Fibroblast of peridontal ligament (primary cell): Measurements from ENCODE around the gene CMAS.
"Not testable (repeated sequence)": the region's sequence is repeated elsewhere in the genome, so short reads cannot be mapped to it uniquely, and the experiment has no call there.

Experiments used
- DNase-seq: peaks from one replicate; pipeline ENCODE4 v3.0.0-alpha.2; 2010; ENCODE audit errors: extremely low read depth

CMAS gene

DNA sequence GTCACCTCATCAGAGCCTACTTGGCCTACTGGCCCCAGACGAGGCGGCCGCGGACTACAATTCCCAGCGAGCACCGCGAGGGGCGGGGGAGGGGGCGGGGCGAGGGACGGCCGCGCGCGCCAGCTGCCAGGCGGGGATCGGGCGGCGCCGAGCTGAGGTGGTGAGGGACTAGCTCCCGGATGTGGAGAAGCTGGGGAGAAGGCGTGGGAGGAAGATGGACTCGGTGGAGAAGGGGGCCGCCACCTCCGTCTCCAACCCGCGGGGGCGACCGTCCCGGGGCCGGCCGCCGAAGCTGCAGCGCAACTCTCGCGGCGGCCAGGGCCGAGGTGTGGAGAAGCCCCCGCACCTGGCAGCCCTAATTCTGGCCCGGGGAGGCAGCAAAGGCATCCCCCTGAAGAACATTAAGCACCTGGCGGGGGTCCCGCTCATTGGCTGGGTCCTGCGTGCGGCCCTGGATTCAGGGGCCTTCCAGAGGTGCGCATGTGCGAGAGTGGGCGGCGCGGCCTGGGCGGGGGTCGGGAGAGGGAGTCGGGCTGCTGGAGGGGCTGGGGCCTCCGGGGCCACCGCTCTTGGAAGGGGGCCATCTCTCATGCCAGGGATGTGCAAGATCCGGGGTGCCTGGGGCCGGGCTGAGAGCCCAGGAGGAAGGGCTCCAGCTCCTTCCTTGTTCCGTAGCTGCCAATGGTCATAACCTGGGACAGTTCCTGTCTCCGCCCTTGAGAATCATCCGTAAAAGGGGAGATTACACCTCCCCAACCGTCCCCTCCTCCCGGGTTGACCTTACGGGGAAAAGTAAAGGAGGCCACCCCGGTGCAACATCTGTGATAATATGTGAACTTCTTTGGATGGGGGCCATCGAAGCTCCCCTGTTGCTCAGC, at the start of gene CMAS:
Gene CMAS (plus strand): TSS at position 129 of the 878 bp plus-strand sequence. CDS start 86 bp downstream, at position 215.
- DNase-seq: peak; percentile 42

GRCh38 chr12:21998295-21998694, 47.7 kb upstream of the CMAS start:
- DNase-seq: no peak

- no peak for DNase-seq
These were observed 47.2 kb upstream of the CMAS start for GRCh38 chr12:21998782-21999181.

GRCh38 chr12:22002430-22002829, 43.6 kb upstream of the CMAS start:
- DNase-seq: no peak

DNA sequence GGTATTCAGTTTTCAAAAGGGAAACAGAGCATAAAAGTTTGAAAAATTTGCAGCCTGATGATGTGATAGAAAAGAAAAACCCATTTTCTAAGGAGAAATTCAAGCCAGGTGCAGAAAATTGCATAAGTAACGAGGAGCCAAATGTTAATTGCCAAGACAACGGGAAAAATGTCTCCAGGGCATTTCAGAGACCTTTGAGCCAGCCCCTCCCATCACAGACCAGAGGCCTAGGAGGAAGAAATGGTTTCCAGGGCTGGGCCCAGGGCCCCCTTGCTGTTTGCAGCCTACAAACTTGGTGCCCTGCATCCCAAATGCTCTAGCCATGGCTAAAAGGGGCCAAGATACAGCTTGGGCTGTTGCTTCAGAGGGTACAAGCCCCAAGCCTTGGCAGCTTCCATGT, 38.2 kb upstream of the CMAS start:
- not testable (repeated sequence) for DNase-seq

- no peak for DNase-seq
These were observed 37.8 kb upstream of the CMAS start for GRCh38 chr12:22008196-22008595.

DNA sequence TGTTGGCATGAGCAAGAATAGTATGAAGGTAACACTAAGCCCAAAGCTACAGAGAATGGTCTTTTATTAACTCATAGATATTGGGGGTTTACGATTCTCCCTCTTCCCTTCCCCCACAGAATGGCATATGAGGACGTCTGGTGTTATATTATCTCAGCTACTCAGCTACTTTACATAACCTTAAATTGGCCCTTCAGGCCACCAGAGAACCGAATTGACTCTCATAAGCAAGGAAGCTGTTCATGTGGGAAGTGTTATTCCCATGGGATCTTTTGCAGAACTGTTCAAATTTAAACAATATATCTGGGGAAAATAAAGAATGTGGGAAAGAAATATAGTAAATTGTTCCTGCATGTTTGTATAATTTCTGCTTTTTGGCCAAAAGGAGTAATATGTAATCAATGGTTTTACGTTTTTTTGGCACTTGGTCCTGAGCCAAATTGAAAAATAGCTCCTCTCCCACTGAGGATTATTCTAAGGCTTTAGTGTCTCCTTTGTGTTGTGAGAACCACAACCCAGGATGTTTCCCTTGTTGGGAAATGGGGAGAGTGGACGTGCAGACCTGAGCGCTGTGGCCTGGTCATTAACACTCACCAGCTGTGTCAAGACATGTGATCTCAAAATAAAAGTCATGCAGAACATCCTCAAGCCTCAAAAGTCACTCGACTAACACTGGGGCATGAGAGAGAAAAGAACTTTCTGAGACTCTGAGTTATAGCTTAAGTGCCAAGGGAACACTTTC, 31.8 kb upstream of the CMAS start:
- peak; percentile 43 for DNase-seq

- DNase-seq: peak; percentile 26
These were observed 31.3 kb upstream of the CMAS start for GRCh38 chr12:22014783-22015144.

DNA sequence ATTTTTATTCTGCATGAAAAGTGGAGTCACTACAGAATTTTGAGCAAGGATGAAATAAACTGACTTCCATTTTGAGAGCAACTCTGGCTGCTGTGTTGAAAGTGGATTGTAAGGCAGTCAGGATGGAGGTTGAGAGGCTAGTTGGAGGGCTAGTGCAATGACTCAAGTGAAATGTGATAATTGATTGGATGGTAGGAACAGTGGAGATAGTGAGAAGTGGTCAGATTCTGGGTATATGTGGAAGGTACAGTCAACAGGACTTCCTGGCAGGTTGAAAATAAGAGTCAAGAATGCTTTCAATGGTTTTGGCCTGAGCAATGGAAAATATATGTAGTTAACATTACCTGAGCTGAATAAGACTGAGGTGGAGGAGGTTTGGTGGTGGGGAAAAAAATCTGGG, 29.0 kb upstream of the CMAS start:
- DNase-seq: no peak

GRCh38 chr12:22018860-22019259, 27.2 kb upstream of the CMAS start:
- DNase-seq: peak; percentile 29

DNA sequence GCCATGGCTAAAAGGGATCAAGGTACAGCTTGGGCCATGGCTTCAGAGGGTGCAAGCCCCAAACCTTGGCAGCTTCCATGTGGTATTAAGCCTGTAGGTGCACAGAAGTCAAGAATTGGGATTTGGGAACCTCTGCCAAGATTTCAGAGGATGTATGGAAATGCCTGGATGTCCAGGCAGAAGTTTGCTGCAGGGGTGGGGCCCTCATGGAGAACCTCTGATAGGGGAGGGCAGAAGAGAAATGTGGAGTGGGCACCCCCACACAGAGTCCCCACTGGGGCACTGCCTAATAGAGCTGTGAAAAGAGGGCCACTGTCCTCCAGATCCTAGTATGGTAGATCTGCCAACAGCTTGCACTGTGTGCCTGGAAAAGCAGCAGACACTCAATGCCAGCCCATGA, 22.5 kb upstream of the CMAS start:
- not testable (repeated sequence) for DNase-seq

DNA sequence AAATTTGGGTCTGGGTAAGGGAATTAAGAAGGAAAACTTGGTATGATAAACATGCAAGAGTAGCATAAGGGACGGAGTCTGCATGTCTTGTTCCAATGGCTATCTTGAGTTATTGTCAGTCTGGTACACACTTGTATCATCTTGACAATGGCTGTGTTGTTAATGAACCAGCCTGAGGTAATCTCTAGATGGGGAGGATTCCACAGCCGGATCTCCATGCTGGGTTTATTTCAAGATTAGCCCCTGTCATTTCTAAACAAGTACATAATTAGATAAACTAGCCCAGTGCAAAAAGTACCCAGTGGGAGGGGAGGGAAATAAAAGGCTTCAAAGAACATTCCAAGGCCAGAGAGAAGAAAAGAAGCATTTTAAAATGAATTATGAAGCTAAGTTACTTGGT, 16.5 kb upstream of the CMAS start:
- no peak for DNase-seq

DNA sequence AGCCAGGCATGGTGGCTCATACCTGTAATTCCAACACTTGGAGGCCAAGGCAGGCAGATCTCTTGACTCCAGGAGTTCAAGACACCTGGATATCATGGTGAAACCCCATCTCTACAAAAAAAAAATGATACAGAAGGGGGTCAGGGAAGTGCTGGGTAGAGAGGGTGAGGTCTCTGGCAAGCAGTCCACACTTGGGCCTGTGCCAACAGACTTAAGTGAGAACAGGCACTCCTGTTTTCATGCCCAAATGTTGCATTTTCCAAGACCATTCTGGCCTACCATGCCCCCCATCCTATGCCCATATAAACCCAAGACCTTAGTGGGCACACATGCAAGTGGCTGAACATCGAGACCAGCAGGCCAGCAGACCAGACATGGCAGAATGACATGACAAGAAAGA, 16.0 kb upstream of the CMAS start:
- no peak for DNase-seq

DNA sequence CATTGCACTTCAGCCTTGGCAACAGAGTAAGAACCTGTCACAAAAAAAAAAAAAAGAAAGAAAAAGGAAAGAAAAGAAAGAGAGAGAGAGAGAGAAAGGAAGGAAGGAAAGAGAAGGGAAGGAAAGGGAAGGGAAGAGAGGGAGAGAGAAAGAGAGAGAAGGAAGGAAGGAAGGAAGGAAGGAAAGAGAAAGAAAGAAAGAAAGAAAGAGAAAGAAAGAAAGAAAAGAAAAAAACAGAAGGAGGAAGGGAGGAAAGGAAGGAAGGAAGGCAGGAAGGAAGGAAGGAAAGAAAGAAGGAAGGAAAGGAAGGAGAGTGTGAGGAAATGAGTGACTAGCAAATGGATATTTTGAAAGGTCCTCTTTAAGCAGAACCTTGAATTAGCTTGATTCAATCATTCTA, 13.3 kb upstream of the CMAS start:
- DNase-seq: no peak

DNA sequence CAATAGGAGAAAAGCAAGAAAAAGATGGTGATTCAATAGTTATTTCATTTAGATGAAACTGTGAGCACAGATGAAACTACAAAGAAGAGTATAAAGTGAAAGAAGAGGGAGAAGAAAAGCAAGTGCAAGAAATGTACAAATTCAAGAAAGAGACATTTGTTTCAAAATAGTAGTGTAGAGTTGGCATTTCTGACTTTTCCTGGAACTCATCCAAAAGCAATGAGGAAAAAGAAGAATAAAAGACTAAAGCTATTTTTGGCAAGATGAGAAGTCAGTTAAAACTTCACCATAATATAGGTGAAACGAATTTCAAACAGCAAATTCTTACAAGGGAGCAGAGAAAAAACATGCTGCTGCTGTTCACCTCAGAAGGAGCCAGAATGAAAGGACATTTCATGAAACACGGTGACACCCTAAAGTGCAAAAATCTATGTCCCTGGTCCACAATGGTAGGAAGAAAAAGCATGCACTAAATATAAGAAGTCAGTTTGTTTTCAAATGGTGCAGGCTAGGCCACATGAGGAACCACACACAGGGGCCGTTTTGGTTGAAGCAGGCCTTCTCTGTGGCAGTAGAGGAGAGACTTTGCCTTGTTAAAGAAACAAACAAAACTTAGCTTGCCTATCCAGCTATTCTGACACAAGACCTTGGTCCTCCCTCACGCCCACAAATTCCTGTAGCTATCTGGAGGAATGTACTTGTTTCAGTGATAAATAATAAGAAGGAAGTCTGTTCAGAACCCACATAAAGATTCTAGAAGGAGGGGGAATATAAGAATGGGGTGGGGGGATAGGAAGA, 11.1 kb upstream of the CMAS start:
- peak; percentile 47 for DNase-seq

DNA sequence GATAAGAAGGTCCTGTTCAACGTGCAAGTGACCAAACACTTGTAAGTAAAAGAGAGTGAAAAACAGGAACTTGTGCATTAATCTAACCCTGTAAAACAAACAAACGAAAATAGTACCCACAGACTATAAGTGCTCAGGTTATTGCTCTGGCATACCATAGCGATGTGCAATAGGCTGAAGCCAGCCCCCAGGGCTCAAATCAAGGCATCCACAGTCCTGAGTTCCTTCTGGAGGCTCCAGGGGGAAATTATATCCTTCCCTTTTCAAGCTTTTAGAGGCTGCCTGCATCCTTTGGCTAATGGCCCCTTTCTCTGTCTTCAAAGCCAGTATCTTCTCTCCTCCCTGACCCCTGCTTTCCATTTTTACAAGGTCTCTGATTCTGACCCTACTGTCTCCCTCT, 8.1 kb upstream of the CMAS start:
- DNase-seq: no peak

DNA sequence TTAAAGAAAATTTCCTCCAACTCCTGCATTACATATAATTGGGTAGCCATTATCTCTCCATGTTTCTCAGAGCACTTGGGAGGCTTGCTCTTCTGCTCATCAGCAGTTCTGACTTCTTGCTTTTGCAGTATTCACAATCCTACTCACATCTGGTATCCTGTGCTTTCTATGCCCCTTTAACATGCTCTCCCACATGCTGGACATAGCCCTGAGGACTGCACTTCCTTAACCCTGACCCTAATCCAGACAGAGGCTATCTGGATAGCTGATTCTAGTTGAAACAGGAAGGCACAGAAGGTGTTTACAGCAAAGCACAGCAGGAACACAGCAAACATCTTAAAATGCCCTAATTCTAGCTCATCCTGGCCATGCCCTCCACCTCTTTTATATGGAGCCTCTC, 7.3 kb upstream of the CMAS start:
- DNase-seq: no peak

DNA sequence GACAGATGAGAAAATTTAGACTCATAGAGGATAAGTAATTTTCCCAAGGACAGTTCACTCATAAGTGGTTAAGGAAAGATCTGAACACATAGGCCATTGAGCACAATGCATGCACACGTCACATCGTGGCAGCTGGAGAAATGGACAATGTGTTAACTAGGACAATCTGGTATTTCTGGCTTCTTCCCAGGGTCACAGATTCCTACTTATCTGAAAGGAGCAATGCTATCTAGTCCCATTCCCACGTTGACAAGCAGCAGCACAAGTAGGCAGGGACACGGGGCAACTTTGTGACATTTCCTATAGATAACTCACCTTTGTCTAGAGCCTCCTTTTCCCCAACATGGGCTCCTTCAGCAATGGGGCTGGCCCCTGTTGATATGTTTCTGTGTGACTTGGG, 6.7 kb upstream of the CMAS start:
- DNase-seq: no peak

DNA sequence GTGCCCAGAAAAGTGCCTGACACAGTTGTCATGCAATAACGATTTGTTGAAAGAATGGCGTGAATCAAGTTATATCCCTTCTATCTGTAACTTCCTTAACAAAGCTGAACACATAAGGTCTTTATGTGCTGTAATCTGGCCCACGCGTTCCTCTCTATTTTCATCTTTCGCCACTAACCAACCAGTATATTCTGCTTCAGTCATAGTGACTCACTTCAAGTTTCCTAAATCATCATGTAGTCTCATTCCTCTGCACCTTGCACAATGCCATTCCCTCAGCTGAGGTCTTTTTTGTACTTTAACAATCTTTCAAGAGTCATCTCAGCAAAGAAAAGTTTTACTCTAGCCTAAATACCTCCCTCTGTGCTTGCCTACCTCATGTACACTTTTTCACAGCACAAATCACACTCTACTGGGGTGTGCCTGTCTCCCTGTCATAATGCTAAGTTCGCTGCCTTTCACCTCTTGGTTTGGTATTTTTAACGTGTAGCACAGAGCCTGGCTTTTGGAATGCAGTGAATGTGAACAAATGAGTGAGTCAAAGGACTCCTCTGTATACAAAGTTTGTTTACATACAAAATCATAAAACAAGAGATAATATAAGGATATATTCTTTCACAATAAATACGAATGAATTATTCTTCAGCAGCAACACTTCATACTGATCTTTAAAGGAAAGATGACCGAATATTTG, 2.9 kb upstream of the CMAS start:
- DNase-seq: peak; percentile 91

DNA sequence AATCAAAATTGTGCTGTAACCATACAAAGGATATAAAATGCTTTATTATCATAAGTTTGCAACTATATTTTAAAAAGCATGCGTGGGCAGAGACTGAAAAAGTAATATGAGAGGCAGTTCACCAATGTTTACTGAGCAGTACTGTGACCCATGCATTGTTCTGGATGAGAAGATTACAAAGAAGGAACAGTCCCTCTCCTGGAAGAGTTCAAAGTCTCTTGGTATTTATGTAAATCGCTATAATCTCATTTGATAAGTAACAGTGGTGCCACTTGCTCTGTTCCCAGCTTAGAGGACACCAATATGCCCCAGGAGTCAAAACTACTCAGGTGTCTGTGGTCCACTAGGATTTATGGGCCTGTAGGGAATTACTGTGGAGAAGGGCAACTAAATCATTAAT, 2.1 kb upstream of the CMAS start:
- DNase-seq: no peak

- no peak for DNase-seq
These were observed 1.6 kb upstream of the CMAS start for GRCh38 chr12:22044391-22044790.

- DNase-seq: no peak
These were observed 961 bp downstream of the CMAS start for GRCh38 chr12:22046968-22047390.
